OCI-LY7 (cell line): ENCODE results near the gene BLVRB.

Experiments
- EZH2phosphoT487 ChIP-seq: fragments of 200-600 bp; sonication (generic); IDR thresholded peaks from 2 replicates; pipeline ENCODE4 v1.6.1; 2018; ENCODE audit warnings: low read depth, borderline replicate concordance, mild to moderate bottlenecking, mixed run types, antibody characterized with exemption, low read length, moderate library complexity, mixed read lengths
- TF ChIP-seq, protein P1 (sequence below): fragments of 200-600 bp; sonication (generic); conservative IDR thresholded peaks from 2 replicates; pipeline ENCODE4 v1.5.1; 2014; ENCODE audit warnings: mild to moderate bottlenecking, antibody characterized with exemption, low read length, moderate library complexity, mixed read lengths

DNA sequence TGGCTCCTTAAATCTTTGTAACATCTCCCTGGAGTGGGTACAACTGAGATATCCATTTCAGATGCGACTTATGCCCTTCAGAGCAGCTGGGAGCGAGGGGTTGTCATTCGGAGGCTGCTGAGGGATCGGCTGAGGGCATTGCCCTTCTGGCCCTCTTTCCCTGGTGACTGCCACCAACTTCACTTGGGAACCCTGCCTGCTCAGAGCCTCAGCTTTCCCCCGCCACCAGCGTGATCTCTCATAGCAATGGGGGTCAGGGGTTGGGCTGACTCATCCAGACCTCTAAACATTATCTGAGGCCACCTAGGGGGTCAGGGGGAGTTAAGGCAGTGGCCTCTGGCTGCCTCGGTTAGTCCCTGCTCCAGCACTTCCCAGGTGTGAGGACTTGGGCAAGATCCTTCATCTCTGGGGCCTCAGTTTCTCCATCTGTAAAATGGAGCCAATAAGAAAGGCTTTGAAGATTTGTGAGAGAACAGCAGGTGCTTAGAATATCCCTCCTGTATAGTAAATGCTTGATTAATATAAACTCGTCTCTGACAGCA is 53.5 kb downstream of the BLVRB start:
- TF ChIP-seq, protein P1, sequence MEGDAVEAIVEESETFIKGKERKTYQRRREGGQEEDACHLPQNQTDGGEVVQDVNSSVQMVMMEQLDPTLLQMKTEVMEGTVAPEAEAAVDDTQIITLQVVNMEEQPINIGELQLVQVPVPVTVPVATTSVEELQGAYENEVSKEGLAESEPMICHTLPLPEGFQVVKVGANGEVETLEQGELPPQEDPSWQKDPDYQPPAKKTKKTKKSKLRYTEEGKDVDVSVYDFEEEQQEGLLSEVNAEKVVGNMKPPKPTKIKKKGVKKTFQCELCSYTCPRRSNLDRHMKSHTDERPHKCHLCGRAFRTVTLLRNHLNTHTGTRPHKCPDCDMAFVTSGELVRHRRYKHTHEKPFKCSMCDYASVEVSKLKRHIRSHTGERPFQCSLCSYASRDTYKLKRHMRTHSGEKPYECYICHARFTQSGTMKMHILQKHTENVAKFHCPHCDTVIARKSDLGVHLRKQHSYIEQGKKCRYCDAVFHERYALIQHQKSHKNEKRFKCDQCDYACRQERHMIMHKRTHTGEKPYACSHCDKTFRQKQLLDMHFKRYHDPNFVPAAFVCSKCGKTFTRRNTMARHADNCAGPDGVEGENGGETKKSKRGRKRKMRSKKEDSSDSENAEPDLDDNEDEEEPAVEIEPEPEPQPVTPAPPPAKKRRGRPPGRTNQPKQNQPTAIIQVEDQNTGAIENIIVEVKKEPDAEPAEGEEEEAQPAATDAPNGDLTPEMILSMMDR = no peak
- no peak for TF ChIP-seq EZH2phosphoT487
